GM12878 (cell line): ENCODE data around the gene CHST15. TPM values are rescaled to one million over a fixed set of nuclear protein-coding genes. Genes with fewer than 3 reads are reported as not detected.

ENCODE experiments used
- BACH1 ChIP-seq: fragments of 450-650 bp; IDR thresholded peaks from 2 replicates; pipeline ENCODE4 v1.6.1; 2017; ENCODE audit warnings: mild to moderate bottlenecking, borderline replicate concordance
- CREM ChIP-seq: IDR thresholded peaks from 2 replicates; pipeline ENCODE4 v1.6.1; 2014; ENCODE audit warnings: antibody characterized with exemption, low read depth
- POLR2AphosphoS2 ChIP-seq: IDR thresholded peaks from 2 replicates; pipeline ENCODE4 v1.6.1; 2011; ENCODE audit warnings: low read depth, mild to moderate bottlenecking, low read length, improper control_type of control experiment, moderate library complexity
- RUNX3 ChIP-seq: IDR thresholded peaks from 2 replicates; pipeline ENCODE4 v1.6.1; 2012; ENCODE audit warnings: low read length, inconsistent platforms
- ZBED1 ChIP-seq: IDR thresholded peaks from 2 replicates; pipeline ENCODE4 v1.6.1; 2016; ENCODE audit warnings: borderline replicate concordance
- ZNF687 ChIP-seq: fragments of 450-650 bp; IDR thresholded peaks from 2 replicates; pipeline ENCODE4 v1.6.1; 2017; ENCODE audit warnings: mild to moderate bottlenecking, moderate library complexity
- ZZZ3 ChIP-seq: IDR thresholded peaks from 2 replicates; pipeline ENCODE4 v1.6.1; 2011; ENCODE audit warnings: low read depth; ENCODE audit not compliant: control insufficient read depth, insufficient read length
- polyA plus RNA-seq, 11 experiments: library from polyadenylated mRNA; depleted of rRNA in 4 of 11; unstranded in 6 of 11; stranded (reverse) in 5 of 11; fragments of >200 nt; fragmentation: Nextera tagmentation in 4 of 11; fragmentation: Illumina TruSeq in 1 of 11; extraction: Ambion mirVana in 4 of 11; extraction: Trizol in 1 of 11; gene quantifications; 1 replicate in 1 of 11; 2 replicates in 10 of 11; pipeline versions ENCODE4 v1.2.1 to v1.2.3, GENCODE V29; 2011 to 2016; ENCODE audit warnings: inconsistent platforms in 2 of 11, missing spikeins in 2 of 11, low read depth in 1 of 11
- total RNA-seq, 4 experiments: library from RNA; depleted of rRNA in 3 of 4; stranded (reverse); fragments of >200 nt in 3 of 4; fragmentation: Illumina TruSeq in 1 of 4; extraction: Trizol in 1 of 4; gene quantifications; 2 replicates each; pipeline versions ENCODE4 v1.2.1 to v1.2.3, GENCODE V29; 2013 to 2021
- TF ChIP-seq, protein P1 (sequence below): fragments of 450-650 bp; IDR thresholded peaks from 2 replicates; pipeline ENCODE4 v1.6.1; 2017; ENCODE audit warnings: mild to moderate bottlenecking, low read depth, inconsistent platforms; ENCODE audit not compliant: poor library complexity, severe bottlenecking

Gene CHST15
- total and polyA plus RNA-seq, 10 of the 15 experiments (the other 5 are each of a cell fraction or from before 2014, with no cell fraction given) = 0.02 to 0.53 (median 0.05) TPM; not detected in 1

GRCh38 chr10:124019886-124020797, 73.3 kb downstream of the CHST15 start (continued):
- TF ChIP-seq BACH1 (no peak), ZBED1 (no peak), ZZZ3 (no peak), RUNX3 (no peak), CREM (no peak), POLR2AphosphoS2 (no peak), ZNF687 (no peak)
- TF ChIP-seq, protein P1, sequence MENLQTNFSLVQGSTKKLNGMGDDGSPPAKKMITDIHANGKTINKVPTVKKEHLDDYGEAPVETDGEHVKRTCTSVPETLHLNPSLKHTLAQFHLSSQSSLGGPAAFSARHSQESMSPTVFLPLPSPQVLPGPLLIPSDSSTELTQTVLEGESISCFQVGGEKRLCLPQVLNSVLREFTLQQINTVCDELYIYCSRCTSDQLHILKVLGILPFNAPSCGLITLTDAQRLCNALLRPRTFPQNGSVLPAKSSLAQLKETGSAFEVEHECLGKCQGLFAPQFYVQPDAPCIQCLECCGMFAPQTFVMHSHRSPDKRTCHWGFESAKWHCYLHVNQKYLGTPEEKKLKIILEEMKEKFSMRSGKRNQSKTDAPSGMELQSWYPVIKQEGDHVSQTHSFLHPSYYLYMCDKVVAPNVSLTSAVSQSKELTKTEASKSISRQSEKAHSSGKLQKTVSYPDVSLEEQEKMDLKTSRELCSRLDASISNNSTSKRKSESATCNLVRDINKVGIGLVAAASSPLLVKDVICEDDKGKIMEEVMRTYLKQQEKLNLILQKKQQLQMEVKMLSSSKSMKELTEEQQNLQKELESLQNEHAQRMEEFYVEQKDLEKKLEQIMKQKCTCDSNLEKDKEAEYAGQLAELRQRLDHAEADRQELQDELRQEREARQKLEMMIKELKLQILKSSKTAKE = no peak
- TF ChIP-seq, all 136 proteins: peak for 0
